Transverse colon (tissue), 4 donors: ENCODE measurements around the gene EIF4E2. TPM values are rescaled to one million over a fixed set of nuclear protein-coding genes. Genes with fewer than 3 reads are reported as not detected.

Source experiments
- total RNA-seq, 4 donors: library from RNA; depleted of rRNA; stranded (reverse); fragments of >200 nt; gene quantifications; one replicate each; pipeline ENCODE4 v1.1.0, GENCODE V29; 2016

EIF4E2 gene
- total RNA-seq, 4 donors from 2014 or later: 46.0 to 2,324 (median 55.7) TPM

Other genes starting within 250 kb of the EIF4E2 start
- gene ALPP, start 171.9 kb upstream of the EIF4E2 start, total RNA-seq: not detected
- not detected for gene ALPG, start 143.8 kb upstream of the EIF4E2 start, total RNA-seq
- gene ALPI, start 94.5 kb upstream of the EIF4E2 start, total RNA-seq: 10 to 100 TPM in 3 of 4 donors, 1 to 10 TPM in 1; 4.2 to 50.9 (median 25.9) TPM
- gene ECEL1, start 62.9 kb upstream of the EIF4E2 start, total RNA-seq: not detected
- not detected for gene PRSS56, start 30.3 kb upstream of the EIF4E2 start, total RNA-seq
- not detected for gene CHRND, start 24.5 kb upstream of the EIF4E2 start, total RNA-seq
- not detected for gene CHRNG, start 11.0 kb upstream of the EIF4E2 start, total RNA-seq
- 10 to 100 TPM in 2 of 4 donors, 1 to 10 TPM in 2; 4.6 to 23.1 (median 11.9) TPM for gene TIGD1, start 132 bp upstream of the EIF4E2 start, total RNA-seq
- 1 to 10 TPM in 3 of 4 donors, not detected in 1; 1.6 to 6.1 (median 3.7) TPM for gene EFHD1, start 82.9 kb downstream of the EIF4E2 start, total RNA-seq
- gene GIGYF2, start 146.6 kb downstream of the EIF4E2 start, total RNA-seq: 100 to 1,000 TPM in 1 of 4 donors, 10 to 100 TPM in 3; 40.8 to 146 (median 76.0) TPM
- gene KCNJ13, start 225.9 kb downstream of the EIF4E2 start, total RNA-seq: not detected